Coronary artery (tissue), 2 donors: ENCODE results near the gene TRIM38.
A peak's percentile ranks its signal among the peaks of the same experiment; 100 is the strongest.

Experiments used
- DNase-seq: peaks from one replicate; pipeline ENCODE4 v3.0.0-alpha.2; 2017; ENCODE audit warnings: low spot score
- H3K27ac ChIP-seq, 2 donors: fragments of 200-600 bp; sonication (generic); one replicate each; pipeline ENCODE4 v1.5.1; 2016 to 2019
- H3K4me3 ChIP-seq: fragments of 200-600 bp; sonication (generic); 2 replicates; pipeline ENCODE4 v1.5.1; 2016; ENCODE audit warnings: mild to moderate bottlenecking, moderate library complexity
- CTCF ChIP-seq: fragments of 200-600 bp; sonication (generic); IDR thresholded peaks from one replicate; pipeline ENCODE4 v1.5.1; 2019; ENCODE audit warnings: antibody characterized with exemption

The TRIM38 gene

GRCh38 chr6:26032340-26033084 is 69.9 kb downstream of the TRIM38 start:
- no peak for DNase-seq
- Histone ChIP-seq H3K27ac (peak overlapping the region; percentile 94 to 95), H3K4me3 (peak overlapping the region; percentile 76)
- TF ChIP-seq CTCF: no peak

GRCh38 chr6:26033085-26033940 is 70.7 kb downstream of the TRIM38 start:
- no peak for TF ChIP-seq CTCF

DNA sequence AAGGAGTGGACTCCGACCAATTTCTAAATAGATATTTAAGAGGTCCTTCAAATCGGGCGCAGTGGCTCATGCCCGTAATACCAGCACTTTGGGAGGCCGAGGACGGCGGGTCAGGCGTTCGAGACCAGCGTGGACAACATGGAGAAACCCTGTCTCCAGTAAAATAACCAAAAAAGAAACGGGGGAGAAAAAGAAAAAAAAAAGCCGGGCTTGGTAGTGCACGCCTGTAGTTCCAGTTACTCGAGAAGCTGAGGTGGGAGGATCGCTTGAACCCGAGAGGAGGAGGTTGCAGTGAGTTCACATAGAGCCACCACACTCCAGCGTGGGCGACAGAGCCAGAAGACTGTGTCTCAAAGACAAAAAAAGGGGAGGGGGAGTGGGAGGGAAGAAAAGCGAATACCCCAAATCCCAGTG is 71.3 kb downstream of the TRIM38 start:
- Histone ChIP-seq H3K4me3 (peak overlapping the region; percentile 76), H3K27ac (peak overlapping the region; percentile 94 to 95)
- DNase-seq: no peak
- TF ChIP-seq CTCF: no peak

More at GRCh38 chr6:26033085-26033940, 70.7 kb downstream of the TRIM38 start:
- Histone ChIP-seq H3K27ac (peak overlapping the region; percentile 94 to 95), H3K4me3 (peak overlapping the region; percentile 76)
- peak; percentile 88 for DNase-seq

GRCh38 chr6:26034905-26035304 is 72.3 kb downstream of the TRIM38 start:
- no peak for DNase-seq
- no peak for TF ChIP-seq CTCF
- no peak overlapping the region for H3K27ac ChIP-seq
- H3K4me3 ChIP-seq: no peak overlapping the region
